Heart left ventricle (tissue), 13 donors: Measurements from ENCODE around the gene DAZAP1.

Experiments used
- POLR2A ChIP-seq, 2 donors: fragments of 450-650 bp; IDR thresholded peaks; one replicate each; pipeline ENCODE4 v1.6.1; 2017; ENCODE audit warnings: antibody characterized with exemption in 2 of 2, mild to moderate bottlenecking in 2 of 2, moderate library complexity in 2 of 2
- TF ChIP-seq, protein P1 (sequence below), 12 donors: fragments of 200-600 bp; sonication (generic) in 4 of 12; IDR thresholded peaks; one replicate each; pipeline versions ENCODE4 v1.5.0 to v1.8.0; 2018 to 2022; ENCODE audit warnings: antibody characterized with exemption in 12 of 12, mild to moderate bottlenecking in 5 of 12
- donor health status: ischemic (EF 13 %, LVEDD 7.1; RV severe dilation, severe dysfunction).
- donor health status: DM: no; HTN: yes; CAD: no.
- donor health status: DM: no; HTN: no; CAD: no.
- donor health status: ischemic (EF 25% LVEDD 6.9; RV normal size, moderate dysfunction).
- donor health status: ischemic (EF 25% LVEDD 5.7; RV mildly dilated, moderate dysfunction).
- donor health status: ischemic (EF 35%, LVEDD 5.7; RV mildly dilated, moderate dysfunction).
- donor health status: nonischemic (EF 11% LVEDD 7.7; RV severe dilation, severe dysfunction).
- donor health status: DM: yes; HTN: yes; CAD: no.
- donor health status: PGD.
- donor health status: ischemic (EF 29% LVEDD 5.4; RV normal size, mild dysfunction).
- donor health status: nonischemic (EF 23%, LVEDD 6.1; RV moderate dilation, normal function).

DNA sequence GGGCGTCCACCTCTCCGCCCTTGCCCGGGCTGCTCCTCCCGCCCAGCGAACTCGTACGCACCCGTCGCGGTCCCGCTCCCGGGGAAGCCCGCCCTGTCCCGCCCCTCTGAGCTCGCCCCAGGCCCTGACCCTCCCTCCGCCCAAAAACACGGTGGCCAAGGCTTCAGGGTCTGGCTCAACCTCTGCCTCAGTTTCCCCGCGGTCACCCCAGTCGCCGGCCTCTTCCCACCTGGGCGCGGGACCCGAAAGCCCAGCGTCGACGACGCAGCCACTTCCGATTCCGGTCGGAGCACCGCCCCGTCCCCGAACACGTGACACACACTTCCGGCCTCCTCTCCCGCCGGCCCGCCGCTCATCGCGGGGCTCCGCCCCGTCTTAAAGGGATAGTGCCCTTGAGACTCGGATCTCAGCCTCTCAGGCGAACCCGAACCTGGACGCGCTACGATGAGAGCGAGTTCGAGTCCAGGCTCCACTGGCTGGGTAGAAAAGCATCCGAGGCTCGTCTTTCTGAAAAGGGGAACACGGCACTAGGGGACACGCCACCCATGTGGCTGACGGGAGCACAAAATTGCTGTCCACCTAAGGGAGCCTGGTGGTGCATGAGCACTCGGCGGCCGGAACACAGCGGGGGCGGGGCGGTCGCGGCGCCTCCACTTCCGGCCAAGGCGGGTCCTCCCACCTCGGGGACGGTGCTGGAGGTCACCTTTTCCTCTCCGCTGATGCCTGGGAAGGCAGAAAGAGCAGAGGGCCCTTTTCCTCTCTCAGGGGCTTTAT, 71.7 kb downstream of the DAZAP1 start, which contains the start of gene C19orf25:
- TF ChIP-seq, protein P1, sequence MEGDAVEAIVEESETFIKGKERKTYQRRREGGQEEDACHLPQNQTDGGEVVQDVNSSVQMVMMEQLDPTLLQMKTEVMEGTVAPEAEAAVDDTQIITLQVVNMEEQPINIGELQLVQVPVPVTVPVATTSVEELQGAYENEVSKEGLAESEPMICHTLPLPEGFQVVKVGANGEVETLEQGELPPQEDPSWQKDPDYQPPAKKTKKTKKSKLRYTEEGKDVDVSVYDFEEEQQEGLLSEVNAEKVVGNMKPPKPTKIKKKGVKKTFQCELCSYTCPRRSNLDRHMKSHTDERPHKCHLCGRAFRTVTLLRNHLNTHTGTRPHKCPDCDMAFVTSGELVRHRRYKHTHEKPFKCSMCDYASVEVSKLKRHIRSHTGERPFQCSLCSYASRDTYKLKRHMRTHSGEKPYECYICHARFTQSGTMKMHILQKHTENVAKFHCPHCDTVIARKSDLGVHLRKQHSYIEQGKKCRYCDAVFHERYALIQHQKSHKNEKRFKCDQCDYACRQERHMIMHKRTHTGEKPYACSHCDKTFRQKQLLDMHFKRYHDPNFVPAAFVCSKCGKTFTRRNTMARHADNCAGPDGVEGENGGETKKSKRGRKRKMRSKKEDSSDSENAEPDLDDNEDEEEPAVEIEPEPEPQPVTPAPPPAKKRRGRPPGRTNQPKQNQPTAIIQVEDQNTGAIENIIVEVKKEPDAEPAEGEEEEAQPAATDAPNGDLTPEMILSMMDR (IDR thresholded peaks at IDR 0.05), result no peak
- peak in 1 of 2 donors; percentile 77 for TF ChIP-seq POLR2A (IDR thresholded peaks at IDR 0.05)
